ENCODE measurements around the gene DNAL1.

Gene DNAL1

GRCh38 chr14:73746520-73747378 lies 102.0 kb downstream of the DNAL1 start:
- H3K4me3 Mint-ChIP-seq: no peak overlapping the region
- no peak for ATAC-seq (replicated peaks; ENCODE audit: extremely low read depth, poor library complexity, severe bottlenecking)

GRCh38 chr14:73747379-73748211 lies 102.8 kb downstream of the DNAL1 start:
- H3K4me3 Mint-ChIP-seq: peak overlapping the region; percentile 60
- peaks cover 93% of the 10 kb centered on the region for H3K4me1 Mint-ChIP-seq
- H3K36me3 Mint-ChIP-seq (ENCODE audit: insufficient read depth): peaks cover 14% of the 10 kb centered on the region

More at GRCh38 chr14:73746520-73747378, 102.0 kb downstream of the DNAL1 start:
- no peaks in the 10 kb centered on the region for H3K9me3 Mint-ChIP-seq
- H3K4me1 Mint-ChIP-seq: peaks cover 93% of the 10 kb centered on the region
- H3K27me3 Mint-ChIP-seq: no peaks in the 10 kb centered on the region
- peak overlapping the region; percentile 44 for H3K27ac Mint-ChIP-seq (ENCODE audit: low read depth)
- peaks cover 13% of the 10 kb centered on the region for H3K36me3 Mint-ChIP-seq (ENCODE audit: insufficient read depth)
- DNase-seq (ENCODE audit: low spot score in 2 of 2): no peak

GRCh38 chr14:73748858-73749357 lies 104.1 kb downstream of the DNAL1 start:
- Mint-ChIP-seq H3K4me3 (peak overlapping the region; percentile 60), H3K9me3 (no peaks in the 10 kb centered on the region), H3K27me3 (no peaks in the 10 kb centered on the region), H3K4me1 (peaks cover 93% of the 10 kb centered on the region), H3K36me3 (ENCODE audit: insufficient read depth) (peaks cover 12% of the 10 kb centered on the region), H3K27ac (ENCODE audit: low read depth) (peak overlapping the region; percentile 91)
- ATAC-seq (replicated peaks; ENCODE audit: extremely low read depth, poor library complexity, severe bottlenecking) (no peak), DNase-seq (ENCODE audit: low spot score in 2 of 2) (no peak)

More at GRCh38 chr14:73747379-73748211, 102.8 kb downstream of the DNAL1 start:
- ATAC-seq (replicated peaks; ENCODE audit: extremely low read depth, poor library complexity, severe bottlenecking): no peak
- Mint-ChIP-seq H3K9me3 (no peaks in the 10 kb centered on the region), H3K27me3 (no peaks in the 10 kb centered on the region), H3K27ac (ENCODE audit: low read depth) (peak overlapping the region; percentile 91)
- no peak for DNase-seq (ENCODE audit: low spot score in 2 of 2)

GRCh38 chr14:73749706-73750530 lies 105.1 kb downstream of the DNAL1 start:
- peak overlapping the region; percentile 98 for H3K27ac Mint-ChIP-seq (ENCODE audit: low read depth)
- no peaks in the 10 kb centered on the region for H3K9me3 Mint-ChIP-seq
- ATAC-seq (replicated peaks; ENCODE audit: extremely low read depth, poor library complexity, severe bottlenecking) (no peak), DNase-seq (ENCODE audit: low spot score in 2 of 2) (no peak)
- peaks cover 93% of the 10 kb centered on the region for H3K4me1 Mint-ChIP-seq
- H3K36me3 Mint-ChIP-seq (ENCODE audit: insufficient read depth): peaks cover 11% of the 10 kb centered on the region
- H3K27me3 Mint-ChIP-seq: no peaks in the 10 kb centered on the region
- H3K4me3 Mint-ChIP-seq: peak overlapping the region; percentile 89

GRCh38 chr14:73750531-73750901 lies 105.7 kb downstream of the DNAL1 start:
- H3K27ac Mint-ChIP-seq (ENCODE audit: low read depth): peak overlapping the region; percentile 98
- ATAC-seq (replicated peaks; ENCODE audit: extremely low read depth, poor library complexity, severe bottlenecking) (no peak), DNase-seq (ENCODE audit: low spot score in 2 of 2) (no peak)
- peaks cover 13% of the 10 kb centered on the region for H3K36me3 Mint-ChIP-seq (ENCODE audit: insufficient read depth)
- H3K4me1 Mint-ChIP-seq: peaks cover 93% of the 10 kb centered on the region
- no peaks in the 10 kb centered on the region for H3K9me3 Mint-ChIP-seq
- H3K27me3 Mint-ChIP-seq: no peaks in the 10 kb centered on the region
- H3K4me3 Mint-ChIP-seq: peak overlapping the region; percentile 89

DNA sequence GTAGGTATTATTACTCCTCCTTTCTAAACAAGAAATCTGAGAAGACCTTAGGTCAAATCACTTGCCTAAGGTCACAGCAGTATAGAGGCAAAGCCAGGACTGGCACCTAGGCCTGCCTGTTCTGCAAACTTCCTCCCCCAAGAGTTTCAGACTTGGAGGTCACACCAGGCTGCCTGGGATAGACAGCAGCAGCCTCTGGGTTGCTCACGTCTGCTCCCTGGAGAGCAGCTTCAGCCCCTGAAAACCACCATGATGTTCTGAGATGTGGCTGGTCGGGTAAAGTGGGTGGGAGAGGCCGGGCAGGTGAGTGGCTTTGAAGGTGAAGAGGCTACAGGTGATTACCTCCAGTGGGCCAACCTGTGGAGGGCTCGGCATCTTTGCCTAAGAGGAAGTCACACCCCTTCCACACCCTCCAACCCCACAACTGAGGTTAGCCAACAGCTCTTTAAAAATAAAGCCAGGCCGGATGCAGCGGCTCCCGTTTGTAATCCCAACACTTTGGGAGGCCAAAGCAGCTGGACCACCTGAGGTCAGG lies 106.4 kb downstream of the DNAL1 start:
- Mint-ChIP-seq H3K4me1 (peaks cover 97% of the 10 kb centered on the region), H3K27me3 (no peaks in the 10 kb centered on the region), H3K27ac (ENCODE audit: low read depth) (peak overlapping the region; percentile 98), H3K4me3 (peak overlapping the region; percentile 89), H3K36me3 (ENCODE audit: insufficient read depth) (peaks cover 16% of the 10 kb centered on the region), H3K9me3 (no peaks in the 10 kb centered on the region)
- ATAC-seq (replicated peaks; ENCODE audit: extremely low read depth, poor library complexity, severe bottlenecking): no peak
- no peak for DNase-seq (ENCODE audit: low spot score in 2 of 2)

DNA sequence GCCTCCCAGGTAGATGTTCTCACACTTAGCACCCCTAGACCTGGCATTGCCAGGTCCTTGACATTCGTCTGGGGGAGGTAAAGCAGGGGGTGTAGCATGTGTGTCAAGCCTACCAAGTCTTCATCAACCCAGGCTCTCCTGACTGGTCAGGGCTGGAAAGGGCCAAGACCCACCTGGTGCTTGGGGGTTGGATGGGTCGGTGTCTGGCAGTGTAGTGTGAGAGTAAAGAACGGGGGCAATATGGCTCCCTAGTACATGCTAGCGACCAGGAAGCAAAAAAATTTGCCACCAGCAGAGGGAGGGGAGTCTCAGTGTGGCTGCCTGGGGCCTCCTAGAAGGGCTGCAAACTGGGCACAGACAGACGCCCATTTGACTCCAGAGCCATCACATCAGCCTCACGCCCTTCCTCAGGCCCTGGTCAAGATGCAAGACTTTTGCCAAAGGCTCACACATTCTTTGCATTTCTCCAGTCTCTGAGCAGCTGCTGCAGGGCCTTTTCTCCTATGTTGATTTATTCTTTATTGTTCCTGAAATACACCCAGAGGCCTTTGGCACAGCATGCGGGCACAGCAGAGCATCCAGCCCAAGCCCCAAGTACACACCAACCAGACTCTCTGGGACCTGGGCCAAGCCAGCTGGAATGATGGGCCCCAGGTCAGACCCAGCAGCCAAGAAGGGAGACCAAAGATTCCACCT lies 107.7 kb downstream of the DNAL1 start:
- peak overlapping the region; percentile 89 for H3K4me3 Mint-ChIP-seq
- peaks cover 99% of the 10 kb centered on the region for H3K4me1 Mint-ChIP-seq
- H3K27me3 Mint-ChIP-seq: no peaks in the 10 kb centered on the region
- no peaks in the 10 kb centered on the region for H3K9me3 Mint-ChIP-seq
- peak; percentile 53 for ATAC-seq (replicated peaks; ENCODE audit: extremely low read depth, poor library complexity, severe bottlenecking)
- peaks cover 18% of the 10 kb centered on the region for H3K36me3 Mint-ChIP-seq (ENCODE audit: insufficient read depth)
- no peak for DNase-seq (ENCODE audit: low spot score in 2 of 2)
- peak overlapping the region; percentile 98 for H3K27ac Mint-ChIP-seq (ENCODE audit: low read depth)

Measured in central memory CD8-positive, alpha-beta T cell (primary cell).